DOHH2 (cell line): Measurements from ENCODE around the gene CACNA2D3.

Source experiments
- H3F3A ChIP-seq: fragments of 200-600 bp; sonication (generic), shearing (Covaris generic); 2 replicates; pipeline ENCODE4 v1.6.0; 2016; ENCODE audit warnings: antibody characterized with exemption, mild to moderate bottlenecking; ENCODE audit not compliant: control insufficient read depth, insufficient read depth
- H3K27ac ChIP-seq: fragments of 200-600 bp; sonication (generic); 2 replicates; pipeline ENCODE4 v1.5.1; 2014; ENCODE audit warnings: low read depth, mild to moderate bottlenecking, low read length, moderate library complexity
- H3K27me3 ChIP-seq: fragments of 200-600 bp; sonication (generic); 2 replicates; pipeline ENCODE4 v1.6.1; 2014; ENCODE audit warnings: mild to moderate bottlenecking, low read length, mixed read lengths; ENCODE audit not compliant: control insufficient read depth
- H3K36me3 ChIP-seq: fragments of 200-600 bp; sonication (generic); 2 replicates; pipeline ENCODE4 v1.6.1; 2014; ENCODE audit warnings: mild to moderate bottlenecking, low read length, moderate library complexity, mixed read lengths; ENCODE audit not compliant: control insufficient read depth
- H3K4me1 ChIP-seq: fragments of 200-600 bp; sonication (generic); 2 replicates; pipeline ENCODE4 v1.6.1; 2014; ENCODE audit warnings: mild to moderate bottlenecking, low read length, mixed read lengths; ENCODE audit not compliant: control insufficient read depth
- H3K4me2 ChIP-seq: fragments of 200-600 bp; sonication (generic); 2 replicates; pipeline ENCODE4 v1.6.0; 2014; ENCODE audit warnings: mild to moderate bottlenecking, low read length, moderate library complexity
- H3K4me3 ChIP-seq: fragments of 200-600 bp; sonication (generic); 2 replicates; pipeline ENCODE4 v1.5.1; 2014; ENCODE audit warnings: mild to moderate bottlenecking, low read length, mixed read lengths
- H3K79me2 ChIP-seq: fragments of 200-600 bp; sonication (generic); 2 replicates; pipeline ENCODE4 v1.6.1; 2014; ENCODE audit warnings: mild to moderate bottlenecking, low read length, mixed read lengths; ENCODE audit not compliant: control insufficient read depth
- H3K9me2 ChIP-seq: fragments of 200-600 bp; sonication (generic); replicated peaks from 2 replicates; pipeline ENCODE4 v1.6.1; 2014; ENCODE audit warnings: mild to moderate bottlenecking, low read length, mixed read lengths; ENCODE audit not compliant: control insufficient read depth
- H3K9me3 ChIP-seq: fragments of 200-600 bp; sonication (generic); 2 replicates; pipeline ENCODE4 v1.6.1; 2014; ENCODE audit warnings: antibody characterized with exemption, low read length, mixed read lengths; ENCODE audit not compliant: control insufficient read depth, insufficient read depth
- H4K20me1 ChIP-seq: fragments of 200-600 bp; sonication (generic); 2 replicates; pipeline ENCODE4 v1.6.0; 2014; ENCODE audit warnings: low read depth, mild to moderate bottlenecking, antibody characterized with exemption, low read length, moderate library complexity; ENCODE audit not compliant: control insufficient read depth, insufficient read depth
- CTCF ChIP-seq: fragments of 200-600 bp; sonication (generic); IDR thresholded peaks from one replicate; pipeline ENCODE4 v1.5.1; 2014; ENCODE audit warnings: antibody characterized with exemption, mild to moderate bottlenecking, low read depth, low read length; ENCODE audit not compliant: poor library complexity, severe bottlenecking
- EZH2phosphoT487 ChIP-seq: fragments of 200-600 bp; sonication (generic); IDR thresholded peaks from 2 replicates; pipeline ENCODE4 v1.6.1; 2017; ENCODE audit warnings: borderline replicate concordance, mild to moderate bottlenecking, antibody characterized with exemption, low read length, moderate library complexity, mixed read lengths

CACNA2D3 gene

GRCh38 chr3:54676087-54676486, 553.7 kb downstream of the CACNA2D3 start:
- H3K4me3 ChIP-seq: no peak overlapping the region
- TF ChIP-seq CTCF (no peak), EZH2phosphoT487 (no peak)
- H3K4me2 ChIP-seq: no peak overlapping the region
- H3F3A ChIP-seq: no peaks in the 10 kb centered on the region
- H3K9me3 ChIP-seq: no peaks in the 10 kb centered on the region
- H3K79me2 ChIP-seq: no peaks in the 10 kb centered on the region
- H3K27me3 ChIP-seq: no peaks in the 10 kb centered on the region
- no peaks in the 10 kb centered on the region for H3K4me1 ChIP-seq
- H3K27ac ChIP-seq: no peak overlapping the region
- H3K9me2 ChIP-seq: no peaks in the 10 kb centered on the region
- H4K20me1 ChIP-seq: no peaks in the 10 kb centered on the region
- H3K36me3 ChIP-seq: no peaks in the 10 kb centered on the region

- Histone ChIP-seq H3K4me1 (no peaks in the 10 kb centered on the region), H3K27me3 (no peaks in the 10 kb centered on the region), H3K4me3 (no peak overlapping the region), H3F3A (no peaks in the 10 kb centered on the region), H3K27ac (no peak overlapping the region), H3K79me2 (no peaks in the 10 kb centered on the region), H3K36me3 (no peaks in the 10 kb centered on the region), H3K9me3 (no peaks in the 10 kb centered on the region), H4K20me1 (no peaks in the 10 kb centered on the region), H3K4me2 (no peak overlapping the region), H3K9me2 (no peaks in the 10 kb centered on the region)
- TF ChIP-seq CTCF (no peak), EZH2phosphoT487 (no peak)
Observed at GRCh38 chr3:54681706-54682105, 559.4 kb downstream of the CACNA2D3 start.

- H3K79me2 ChIP-seq: no peaks in the 10 kb centered on the region
- no peaks in the 10 kb centered on the region for H3K36me3 ChIP-seq
- no peaks in the 10 kb centered on the region for H3K4me1 ChIP-seq
- no peaks in the 10 kb centered on the region for H3K9me3 ChIP-seq
- no peaks in the 10 kb centered on the region for H4K20me1 ChIP-seq
- H3K9me2 ChIP-seq: no peaks in the 10 kb centered on the region
- H3K27me3 ChIP-seq: no peaks in the 10 kb centered on the region
- H3K27ac ChIP-seq: no peak overlapping the region
- no peak overlapping the region for H3K4me3 ChIP-seq
- H3K4me2 ChIP-seq: no peak overlapping the region
- no peaks in the 10 kb centered on the region for H3F3A ChIP-seq
- TF ChIP-seq CTCF (no peak), EZH2phosphoT487 (no peak)
Observed at GRCh38 chr3:54685213-54685612, 562.9 kb downstream of the CACNA2D3 start.

DNA sequence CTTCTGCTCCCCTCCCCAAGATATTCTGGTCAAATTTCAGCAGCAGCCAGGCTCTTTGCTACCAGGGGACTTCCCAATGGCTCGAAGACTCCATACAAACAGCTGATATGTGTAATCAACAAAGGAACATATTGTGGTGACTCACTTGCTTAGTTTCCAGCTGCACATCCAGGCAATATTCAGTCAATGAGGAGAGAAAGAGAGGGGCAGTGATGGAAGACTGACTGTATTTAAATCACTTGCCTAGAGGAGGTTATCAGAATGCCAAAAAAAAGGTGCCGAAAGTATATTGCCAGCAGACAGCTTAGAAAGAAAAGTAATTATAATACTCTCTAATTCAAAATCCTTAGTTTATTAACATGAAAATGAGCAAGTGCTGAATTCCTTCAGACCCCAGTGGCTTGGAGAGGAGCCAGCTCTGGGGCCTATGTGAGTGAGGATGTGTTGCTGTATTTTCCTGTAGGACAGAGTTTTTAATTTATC, 569.0 kb downstream of the CACNA2D3 start:
- H3K36me3 ChIP-seq: no peaks in the 10 kb centered on the region
- no peak for TF ChIP-seq EZH2phosphoT487
- no peak for TF ChIP-seq CTCF
- no peaks in the 10 kb centered on the region for H3K79me2 ChIP-seq
- no peaks in the 10 kb centered on the region for H4K20me1 ChIP-seq
- H3F3A ChIP-seq: no peaks in the 10 kb centered on the region
- no peak overlapping the region for H3K4me2 ChIP-seq
- H3K4me1 ChIP-seq: no peaks in the 10 kb centered on the region
- H3K9me3 ChIP-seq: no peaks in the 10 kb centered on the region
- no peak overlapping the region for H3K27ac ChIP-seq
- H3K27me3 ChIP-seq: no peaks in the 10 kb centered on the region
- no peak overlapping the region for H3K4me3 ChIP-seq
- no peaks in the 10 kb centered on the region for H3K9me2 ChIP-seq
